Measurements from ENCODE around the gene TRAF1. TPM values are rescaled to one million over a fixed set of nuclear protein-coding genes. Genes with fewer than 3 reads are reported as not detected.

TRAF1 gene
- polyA plus RNA-seq, 10 donors = 2.6 to 5.7 (median 4.1) TPM

- peak in 1 of 3 donors; percentile 49 for DNase-seq
These were observed 830 bp downstream of the TRAF1 start for GRCh38 chr9:120925535-120926396.

- DNase-seq = no peak
These were observed 1.7 kb downstream of the TRAF1 start for GRCh38 chr9:120924698-120925534.

- DNase-seq = no peak
These were observed 2.8 kb downstream of the TRAF1 start for GRCh38 chr9:120923620-120924328.

GRCh38 chr9:120922404-120923195 is 4.0 kb downstream of the TRAF1 start:
- no peak for DNase-seq

- DNase-seq = peak in 1 of 3 donors; percentile 55
These were observed 4.9 kb downstream of the TRAF1 start for GRCh38 chr9:120921661-120922181.

GRCh38 chr9:120920806-120921178 is 5.8 kb downstream of the TRAF1 start:
- no peak for DNase-seq

- DNase-seq = no peak
These were observed 6.5 kb downstream of the TRAF1 start for GRCh38 chr9:120919843-120920805.

GRCh38 chr9:120918931-120919842 is 7.4 kb downstream of the TRAF1 start:
- DNase-seq = no peak

- no peak for DNase-seq
These were observed 8.4 kb downstream of the TRAF1 start for GRCh38 chr9:120917929-120918762.

GRCh38 chr9:120916991-120917880 is 9.4 kb downstream of the TRAF1 start:
- no peak for DNase-seq

- DNase-seq = peak in 1 of 3 donors; percentile 66
These were observed 10.0 kb downstream of the TRAF1 start for GRCh38 chr9:120916588-120916987.

GRCh38 chr9:120915854-120916470 is 10.6 kb downstream of the TRAF1 start:
- DNase-seq = no peak

- no peak for DNase-seq
These were observed 11.6 kb downstream of the TRAF1 start for GRCh38 chr9:120914953-120915352.

- DNase-seq = no peak
These were observed 12.2 kb downstream of the TRAF1 start for GRCh38 chr9:120914396-120914795.

- peak in 1 of 3 donors; percentile 25 for DNase-seq
These were observed 12.8 kb downstream of the TRAF1 start for GRCh38 chr9:120913647-120914264.
